ENCODE results near the gene SPHK2.

- TF ChIP-seq, protein P1, sequence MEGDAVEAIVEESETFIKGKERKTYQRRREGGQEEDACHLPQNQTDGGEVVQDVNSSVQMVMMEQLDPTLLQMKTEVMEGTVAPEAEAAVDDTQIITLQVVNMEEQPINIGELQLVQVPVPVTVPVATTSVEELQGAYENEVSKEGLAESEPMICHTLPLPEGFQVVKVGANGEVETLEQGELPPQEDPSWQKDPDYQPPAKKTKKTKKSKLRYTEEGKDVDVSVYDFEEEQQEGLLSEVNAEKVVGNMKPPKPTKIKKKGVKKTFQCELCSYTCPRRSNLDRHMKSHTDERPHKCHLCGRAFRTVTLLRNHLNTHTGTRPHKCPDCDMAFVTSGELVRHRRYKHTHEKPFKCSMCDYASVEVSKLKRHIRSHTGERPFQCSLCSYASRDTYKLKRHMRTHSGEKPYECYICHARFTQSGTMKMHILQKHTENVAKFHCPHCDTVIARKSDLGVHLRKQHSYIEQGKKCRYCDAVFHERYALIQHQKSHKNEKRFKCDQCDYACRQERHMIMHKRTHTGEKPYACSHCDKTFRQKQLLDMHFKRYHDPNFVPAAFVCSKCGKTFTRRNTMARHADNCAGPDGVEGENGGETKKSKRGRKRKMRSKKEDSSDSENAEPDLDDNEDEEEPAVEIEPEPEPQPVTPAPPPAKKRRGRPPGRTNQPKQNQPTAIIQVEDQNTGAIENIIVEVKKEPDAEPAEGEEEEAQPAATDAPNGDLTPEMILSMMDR (conservative IDR thresholded peaks at IDR 0.05; ENCODE audit: low read depth in 2 of 2): peak; percentile 44 to 49
- TF ChIP-seq EZH2phosphoT487 (IDR thresholded peaks at IDR 0.05; ENCODE audit: unreplicated experiment) (no peak), EZH2 (IDR thresholded peaks at IDR 0.05; ENCODE audit: low read depth, unreplicated experiment) (no peak), POLR2AphosphoS5 (IDR thresholded peaks at IDR 0.05; ENCODE audit: low read depth) (no peak), JUNB (IDR thresholded peaks at IDR 0.05; ENCODE audit: unreplicated experiment) (no peak), ZNF462 (CRISPR knock-in tag; IDR thresholded peaks at IDR 0.05) (no peak), ZNF114 (CRISPR knock-in tag; IDR thresholded peaks at IDR 0.05) (no peak), STAT1 (IDR thresholded peaks at IDR 0.05; ENCODE audit: unreplicated experiment) (no peak), CREB1 (CRISPR knock-in tag; IDR thresholded peaks at IDR 0.05; ENCODE audit: low read depth) (no peak), ZNF331 (CRISPR knock-in tag; IDR thresholded peaks at IDR 0.05; ENCODE audit: low read depth) (no peak), NANOG (IDR thresholded peaks at IDR 0.05; ENCODE audit: borderline replicate concordance) (no peak)
- TF ChIP-seq, protein P2, sequence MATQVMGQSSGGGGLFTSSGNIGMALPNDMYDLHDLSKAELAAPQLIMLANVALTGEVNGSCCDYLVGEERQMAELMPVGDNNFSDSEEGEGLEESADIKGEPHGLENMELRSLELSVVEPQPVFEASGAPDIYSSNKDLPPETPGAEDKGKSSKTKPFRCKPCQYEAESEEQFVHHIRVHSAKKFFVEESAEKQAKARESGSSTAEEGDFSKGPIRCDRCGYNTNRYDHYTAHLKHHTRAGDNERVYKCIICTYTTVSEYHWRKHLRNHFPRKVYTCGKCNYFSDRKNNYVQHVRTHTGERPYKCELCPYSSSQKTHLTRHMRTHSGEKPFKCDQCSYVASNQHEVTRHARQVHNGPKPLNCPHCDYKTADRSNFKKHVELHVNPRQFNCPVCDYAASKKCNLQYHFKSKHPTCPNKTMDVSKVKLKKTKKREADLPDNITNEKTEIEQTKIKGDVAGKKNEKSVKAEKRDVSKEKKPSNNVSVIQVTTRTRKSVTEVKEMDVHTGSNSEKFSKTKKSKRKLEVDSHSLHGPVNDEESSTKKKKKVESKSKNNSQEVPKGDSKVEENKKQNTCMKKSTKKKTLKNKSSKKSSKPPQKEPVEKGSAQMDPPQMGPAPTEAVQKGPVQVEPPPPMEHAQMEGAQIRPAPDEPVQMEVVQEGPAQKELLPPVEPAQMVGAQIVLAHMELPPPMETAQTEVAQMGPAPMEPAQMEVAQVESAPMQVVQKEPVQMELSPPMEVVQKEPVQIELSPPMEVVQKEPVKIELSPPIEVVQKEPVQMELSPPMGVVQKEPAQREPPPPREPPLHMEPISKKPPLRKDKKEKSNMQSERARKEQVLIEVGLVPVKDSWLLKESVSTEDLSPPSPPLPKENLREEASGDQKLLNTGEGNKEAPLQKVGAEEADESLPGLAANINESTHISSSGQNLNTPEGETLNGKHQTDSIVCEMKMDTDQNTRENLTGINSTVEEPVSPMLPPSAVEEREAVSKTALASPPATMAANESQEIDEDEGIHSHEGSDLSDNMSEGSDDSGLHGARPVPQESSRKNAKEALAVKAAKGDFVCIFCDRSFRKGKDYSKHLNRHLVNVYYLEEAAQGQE (IDR thresholded peaks at IDR 0.05; ENCODE audit: unreplicated experiment): no peak
- TF ChIP-seq, protein P3, sequence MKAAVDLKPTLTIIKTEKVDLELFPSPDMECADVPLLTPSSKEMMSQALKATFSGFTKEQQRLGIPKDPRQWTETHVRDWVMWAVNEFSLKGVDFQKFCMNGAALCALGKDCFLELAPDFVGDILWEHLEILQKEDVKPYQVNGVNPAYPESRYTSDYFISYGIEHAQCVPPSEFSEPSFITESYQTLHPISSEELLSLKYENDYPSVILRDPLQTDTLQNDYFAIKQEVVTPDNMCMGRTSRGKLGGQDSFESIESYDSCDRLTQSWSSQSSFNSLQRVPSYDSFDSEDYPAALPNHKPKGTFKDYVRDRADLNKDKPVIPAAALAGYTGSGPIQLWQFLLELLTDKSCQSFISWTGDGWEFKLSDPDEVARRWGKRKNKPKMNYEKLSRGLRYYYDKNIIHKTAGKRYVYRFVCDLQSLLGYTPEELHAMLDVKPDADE (IDR thresholded peaks at IDR 0.05): no peak
Measured at GRCh38 chr19:48591021-48591420, 28.3 kb upstream of the SPHK2 start.

Measured in GM23338 (cell line).